HG03460 (cell line): ENCODE results near the gene TMEM214.
"Not testable (repeated sequence)": the region's sequence is repeated elsewhere in the genome, so short reads cannot be mapped to it uniquely, and the experiment has no call there.

ENCODE experiments used
- ATAC-seq: cut with Tn5 transposase; IDR thresholded peaks from one replicate; pipeline ENCODE4 v1.9.1; 2021; ENCODE audit not compliant: unreplicated experiment

TMEM214 gene

DNA sequence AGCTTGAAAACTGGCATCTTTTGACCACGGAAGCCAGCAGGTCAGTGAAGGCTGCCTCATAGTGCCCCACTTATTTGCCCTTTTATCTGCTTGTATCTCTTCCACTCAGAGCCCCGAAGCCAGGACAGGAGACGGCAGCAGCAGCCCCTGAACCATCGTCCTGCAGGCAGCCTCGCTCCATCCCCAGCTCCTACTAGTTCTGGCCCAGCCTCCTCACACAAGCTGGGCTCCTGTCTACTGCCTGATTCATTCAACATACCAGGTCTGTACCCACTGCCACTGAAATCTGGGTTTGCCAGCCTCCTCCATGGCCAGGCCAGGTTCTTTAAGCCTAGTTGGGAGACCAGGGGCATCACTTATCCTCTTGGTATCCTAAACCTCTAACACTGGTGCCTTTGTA, 34.6 kb downstream of the TMEM214 start:
- no peak for ATAC-seq

DNA sequence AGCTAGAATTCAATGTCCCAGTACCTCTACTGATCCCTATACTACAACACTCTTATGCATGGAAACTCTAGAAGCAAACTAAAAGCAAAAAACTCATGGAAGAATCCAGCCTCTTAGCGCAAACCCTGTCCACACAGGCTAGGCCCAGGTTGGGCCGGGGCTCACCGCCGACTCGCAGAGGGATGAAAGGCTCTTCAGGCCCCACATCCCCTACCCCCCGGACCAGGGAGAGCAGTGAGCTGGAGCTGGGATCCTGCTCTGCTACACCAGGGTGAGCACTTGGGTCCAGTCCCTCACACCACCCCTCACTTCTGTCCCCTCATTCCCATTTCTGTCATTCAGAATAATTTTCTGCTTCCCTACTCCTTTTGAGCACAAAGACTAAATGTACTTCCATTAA, 36.7 kb downstream of the TMEM214 start:
- ATAC-seq = no peak

DNA sequence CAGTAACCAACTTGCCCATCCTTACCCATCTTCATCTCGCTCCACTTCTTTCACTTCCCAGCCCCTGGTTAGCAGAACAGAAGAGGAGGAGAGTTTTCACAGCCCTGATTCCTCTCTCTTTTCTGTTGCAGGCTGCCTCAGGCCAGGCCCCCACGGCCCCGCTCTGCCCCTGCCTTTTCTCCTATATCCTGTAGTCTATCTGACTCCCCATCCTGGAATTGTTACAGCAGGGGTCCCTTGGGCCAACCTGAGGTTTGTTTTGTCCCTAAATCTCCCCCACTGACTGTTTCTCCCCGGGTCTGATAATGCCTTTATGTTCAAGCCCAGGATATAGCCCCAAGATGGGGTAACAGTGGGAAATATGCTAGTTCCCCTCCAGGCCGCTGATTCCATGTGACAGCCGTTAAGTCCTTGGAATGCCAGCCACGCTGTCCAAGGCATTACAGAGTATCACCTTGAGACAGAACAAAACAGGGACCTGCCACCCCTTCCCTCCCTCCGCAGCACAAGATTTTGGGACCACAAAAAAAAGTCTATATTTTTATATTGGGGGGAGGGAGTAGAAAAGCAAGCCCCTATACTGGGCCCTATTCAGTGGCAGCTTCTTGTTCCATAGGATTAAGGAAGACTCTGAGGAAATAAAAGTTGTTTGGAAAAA, 37.3 kb downstream of the TMEM214 start:
- no peak for ATAC-seq

DNA sequence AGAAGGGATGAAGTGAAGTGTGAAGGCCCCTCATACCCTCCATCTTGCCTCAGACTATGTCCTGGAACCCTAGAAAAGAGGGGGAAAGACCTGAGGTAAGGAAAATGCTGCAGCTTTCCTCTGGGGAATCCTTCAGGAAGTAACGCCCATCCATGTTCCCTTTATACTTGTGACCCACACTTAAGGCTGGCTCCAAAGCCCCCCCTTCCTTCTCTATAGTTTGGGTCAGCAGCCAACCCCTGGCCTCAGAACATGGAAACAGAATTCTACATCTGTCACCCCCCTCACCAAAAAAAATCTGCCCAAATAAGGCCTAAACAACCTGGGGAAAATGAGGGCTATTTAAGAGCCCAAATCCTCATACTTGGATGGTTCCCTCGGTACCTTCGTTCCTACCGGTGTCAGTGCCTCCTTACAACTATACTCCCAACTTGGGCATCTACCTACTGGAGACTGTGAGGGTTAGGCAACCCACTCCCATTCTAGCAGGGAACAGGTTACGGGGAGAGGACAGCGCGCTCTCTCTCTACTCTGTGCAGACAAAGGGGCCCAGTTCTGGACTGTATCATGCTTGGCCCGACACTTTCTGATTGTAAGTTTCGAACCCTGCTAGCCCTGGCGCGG, 38.0 kb downstream of the TMEM214 start:
- ATAC-seq = peak; percentile 8

DNA sequence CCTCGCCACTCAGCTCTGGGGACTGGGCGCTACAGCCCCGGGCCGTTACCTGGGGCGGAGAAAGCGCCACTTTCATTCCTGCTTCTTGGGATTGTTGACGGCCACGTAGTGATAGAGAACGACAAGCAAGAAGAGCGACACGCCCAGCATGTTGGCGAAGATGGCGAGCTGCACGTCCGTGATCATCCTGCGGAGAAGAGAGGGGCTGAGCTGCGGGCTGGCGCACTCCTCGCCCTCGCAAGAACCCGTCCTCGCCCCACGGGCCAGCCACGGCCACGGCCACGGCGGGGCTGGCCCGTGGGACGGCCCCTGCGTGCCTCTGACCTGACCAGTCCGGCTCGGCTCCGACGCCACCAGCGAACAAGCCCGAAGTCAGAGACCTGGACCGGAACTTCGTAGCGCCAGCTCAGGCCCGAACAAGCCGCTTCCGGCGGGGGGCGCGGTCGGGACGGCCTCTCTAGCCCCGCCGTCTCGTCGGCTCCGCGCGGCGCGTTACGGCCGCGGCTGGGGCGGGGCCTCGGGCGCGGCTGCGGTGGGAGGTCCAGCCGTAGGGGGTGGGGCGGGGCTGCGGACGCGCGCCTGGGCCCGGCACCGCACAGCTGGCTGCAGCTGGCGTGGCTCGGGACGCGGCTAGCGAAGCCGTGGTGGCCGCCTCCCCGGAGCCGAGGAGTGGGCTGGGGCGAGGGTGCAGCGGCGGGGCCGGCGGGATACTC, 38.7 kb downstream of the TMEM214 start, which contains the start of gene OST4:
OST4 (minus strand) TSS at position 378 of the 713 bp plus-strand sequence.
- peak; percentile 75 for ATAC-seq

DNA sequence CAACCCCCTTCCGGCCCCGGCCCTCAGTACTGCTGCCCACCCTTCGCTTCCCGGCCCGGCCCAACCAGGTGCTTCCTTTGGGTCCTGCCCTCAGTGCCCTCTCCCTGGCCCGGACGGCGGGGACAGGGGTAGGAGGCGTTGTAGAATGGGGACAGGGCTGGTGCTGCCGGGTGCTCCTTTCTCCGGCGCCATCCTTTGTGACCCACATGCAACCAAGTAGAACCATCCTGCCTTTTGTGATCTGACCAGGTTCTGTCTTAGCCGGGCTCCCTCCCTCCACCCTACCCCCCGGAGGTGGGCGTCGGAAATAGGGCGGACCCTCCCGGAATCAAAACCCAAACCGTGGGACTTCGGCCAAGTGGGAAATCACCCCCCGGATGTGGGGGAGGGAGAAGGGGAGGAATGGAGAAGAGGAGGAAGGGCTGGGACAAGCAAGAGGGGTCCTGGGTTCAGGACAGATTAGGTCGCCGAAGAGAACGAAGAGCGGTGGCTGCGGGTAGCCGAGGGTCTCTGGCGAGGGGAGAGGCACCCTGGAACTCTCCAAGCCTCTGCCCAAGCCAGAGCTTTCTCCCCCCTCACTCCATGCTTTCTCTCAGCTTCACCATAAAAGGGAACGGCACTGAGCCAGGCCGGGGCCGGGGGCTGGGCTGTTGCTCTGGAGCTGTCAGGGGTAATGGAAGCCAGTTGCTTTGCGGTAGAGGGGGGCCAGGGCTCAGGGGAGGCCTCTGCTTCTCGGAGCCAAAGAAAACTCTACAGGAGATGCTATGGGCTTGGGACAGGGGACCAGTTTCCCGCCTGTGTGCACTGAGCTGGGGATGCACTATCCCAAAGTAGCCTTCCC, 39.4 kb downstream of the TMEM214 start:
- peak; percentile 5 for ATAC-seq

DNA sequence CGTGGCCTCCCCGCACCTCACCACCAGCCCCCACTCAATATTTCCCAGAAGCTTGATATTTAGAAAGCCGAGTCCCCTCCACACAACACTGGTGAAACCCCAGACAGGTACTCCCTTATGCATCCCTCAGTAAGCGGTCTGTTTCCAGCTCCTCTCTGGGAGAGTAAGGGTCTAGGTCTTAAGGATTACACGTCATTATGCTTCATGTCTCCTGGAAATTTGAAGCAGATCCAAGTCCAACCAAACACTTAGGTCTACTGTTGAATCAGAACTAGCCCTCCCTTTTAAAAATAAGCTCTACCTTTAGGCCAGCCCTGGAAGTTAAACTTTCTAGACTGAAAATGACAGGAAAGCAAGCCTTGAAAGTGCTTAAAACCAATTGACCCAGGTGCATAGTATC, 40.2 kb downstream of the TMEM214 start:
- ATAC-seq = no peak

DNA sequence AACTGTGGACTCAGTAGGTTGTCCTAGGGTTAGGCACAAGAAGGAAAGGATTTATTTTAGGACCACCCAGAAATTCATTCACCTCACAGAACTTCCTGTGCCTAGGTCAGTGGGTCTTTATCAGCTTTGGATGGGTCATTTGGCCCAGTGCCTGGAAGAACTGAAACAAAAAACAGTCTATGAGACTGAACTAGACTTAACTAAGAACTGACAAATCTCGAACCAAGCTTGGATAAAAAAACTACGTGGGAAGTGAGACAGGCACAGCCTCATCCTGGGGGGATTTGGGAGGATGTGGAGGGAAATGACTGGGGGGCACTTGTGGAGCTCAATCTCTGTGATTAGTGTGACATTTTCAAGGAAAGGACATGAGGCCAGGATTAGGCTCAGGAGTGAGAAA, 41.0 kb downstream of the TMEM214 start:
- no peak for ATAC-seq

DNA sequence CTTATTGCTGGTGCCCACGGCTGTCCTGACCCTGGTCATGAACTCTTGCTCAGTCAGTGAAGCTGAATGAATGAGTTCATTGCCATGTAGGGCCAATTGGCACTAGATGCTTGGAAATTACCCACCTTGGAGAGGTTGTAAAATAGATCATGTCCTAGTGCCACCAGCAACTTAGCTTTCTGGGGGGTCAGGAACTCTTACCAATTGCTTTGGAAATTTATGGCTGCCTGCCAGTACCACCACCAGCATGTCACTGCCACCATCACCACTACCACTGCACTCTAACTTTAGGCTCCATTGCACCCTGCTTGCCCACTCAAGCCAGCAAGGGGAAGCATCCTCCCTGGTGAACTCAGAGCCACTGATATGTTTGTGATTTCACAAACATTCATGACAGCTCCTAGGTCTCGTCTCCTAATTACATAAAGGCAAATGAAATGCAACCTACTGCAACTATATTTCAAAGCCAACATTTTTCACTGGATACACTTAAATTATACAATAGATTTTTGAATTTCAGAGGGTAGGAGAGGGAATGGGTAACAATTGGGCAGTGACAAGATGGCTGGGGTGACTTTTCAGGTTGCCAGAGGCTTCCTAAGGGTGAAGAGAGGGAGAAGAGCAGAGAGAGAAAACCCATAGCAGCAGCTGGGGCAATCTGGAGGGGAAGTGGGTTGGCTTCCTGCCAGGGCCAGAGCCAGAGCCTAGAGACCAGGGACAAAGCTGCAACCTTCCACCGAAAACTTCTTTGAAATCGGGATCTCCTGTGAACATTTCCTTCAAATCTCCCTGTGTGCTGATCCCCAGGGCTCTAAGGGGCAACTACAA, 42.2 kb downstream of the TMEM214 start:
- ATAC-seq = no peak

DNA sequence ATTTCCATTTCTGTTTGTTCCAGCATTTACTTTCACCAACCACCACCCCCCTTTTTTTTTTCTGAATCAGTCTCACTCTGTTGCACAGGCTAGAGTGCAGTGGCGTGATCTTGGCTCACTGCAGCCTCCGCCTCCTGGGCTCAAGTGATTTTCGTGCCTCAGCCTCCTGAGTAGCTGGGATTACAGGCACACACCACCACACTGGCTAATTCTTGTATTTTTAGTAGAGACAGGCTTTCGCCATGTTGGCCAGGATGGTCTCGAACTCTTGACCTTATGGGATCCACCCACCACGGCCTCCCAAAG, 42.8 kb downstream of the TMEM214 start:
- ATAC-seq = not testable (repeated sequence)

DNA sequence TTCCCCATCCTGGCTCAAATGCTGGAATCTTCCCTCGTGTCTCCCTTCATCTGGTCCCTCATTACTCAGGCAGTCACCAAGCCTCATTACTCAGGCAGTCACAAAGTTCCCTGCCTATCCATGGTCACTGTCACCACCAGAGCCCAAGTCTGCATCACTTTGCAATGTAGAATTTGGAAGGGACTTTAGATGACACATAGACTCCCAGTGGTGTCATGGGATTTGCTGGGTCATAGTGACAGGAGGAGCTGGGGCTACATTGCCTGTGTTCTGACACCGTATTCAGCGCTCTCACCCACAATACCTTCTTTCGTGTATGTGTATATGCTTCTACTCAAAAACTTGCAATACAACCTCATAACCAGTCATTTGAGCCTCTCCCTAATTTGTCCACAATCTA, 43.6 kb downstream of the TMEM214 start:
- ATAC-seq = no peak

DNA sequence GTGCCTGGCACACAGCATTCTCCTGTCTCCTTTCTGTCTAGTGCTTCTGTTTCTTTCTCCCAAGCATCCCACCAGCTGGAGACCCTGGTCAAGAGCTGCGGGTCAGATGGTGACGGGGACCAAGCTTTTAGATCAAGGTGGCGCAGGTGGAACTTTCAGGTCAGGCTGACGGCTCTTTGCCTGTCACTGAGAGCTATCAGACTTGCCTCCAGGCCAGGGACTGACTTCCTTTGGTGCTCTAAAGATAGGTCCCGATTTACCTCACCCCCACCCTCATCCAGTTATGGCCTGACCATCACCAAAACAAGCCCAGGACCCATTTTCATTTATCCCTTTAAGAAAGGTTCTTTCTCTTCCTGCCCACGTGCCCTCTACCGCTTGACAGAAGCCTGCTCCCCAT, 44.5 kb downstream of the TMEM214 start:
- no peak for ATAC-seq

DNA sequence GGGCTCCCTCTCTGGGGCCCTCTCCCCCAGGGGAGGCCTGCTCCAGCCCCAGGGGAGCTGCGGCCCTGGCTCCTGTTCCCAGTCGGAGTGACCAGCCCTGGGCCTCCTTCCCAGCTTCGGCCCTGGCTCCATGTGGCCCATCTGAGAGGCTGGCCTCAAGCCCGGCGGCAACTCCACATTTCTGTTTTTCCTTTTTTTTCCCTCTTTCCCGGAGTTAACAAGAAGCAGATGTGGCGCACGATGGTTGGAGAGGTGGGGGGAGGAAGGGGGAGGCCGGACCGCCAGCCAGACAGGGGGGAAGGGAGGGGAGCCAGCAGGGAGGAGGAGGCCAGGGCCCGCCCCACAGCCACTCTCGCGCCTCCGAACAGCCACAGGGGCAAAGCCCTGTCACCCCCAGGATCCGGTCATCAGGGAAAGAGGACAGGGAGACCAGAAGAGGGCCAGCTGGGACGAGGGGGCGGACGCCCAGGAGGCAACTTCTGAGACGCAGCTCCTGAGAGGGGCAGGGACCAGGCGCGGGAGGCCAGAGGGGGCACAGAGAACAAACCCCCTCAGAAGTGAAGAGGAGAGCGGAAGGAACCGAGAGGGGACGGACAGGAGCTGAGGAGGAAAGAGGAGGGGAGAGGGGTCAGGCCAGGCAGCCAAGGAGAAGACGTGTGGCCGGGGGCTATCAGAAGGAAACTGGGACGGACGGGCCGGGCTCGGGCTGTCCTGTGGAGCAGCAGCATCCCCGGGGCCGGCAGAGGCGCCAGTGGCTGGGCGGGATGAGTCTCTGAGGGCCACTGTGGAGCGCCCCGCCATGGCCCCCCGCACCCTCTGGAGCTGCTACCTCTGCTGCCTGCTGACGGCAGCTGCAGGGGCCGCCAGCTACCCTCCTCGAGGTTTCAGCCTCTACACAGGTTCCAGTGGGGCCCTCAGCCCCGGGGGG, 45.8 kb downstream of the TMEM214 start, which contains the start of gene EMILIN1:
EMILIN1 (plus strand) TSS at position 349 of the 928 bp plus-strand sequence; CDS start at position 800, 451 bp downstream.
- no peak for ATAC-seq

DNA sequence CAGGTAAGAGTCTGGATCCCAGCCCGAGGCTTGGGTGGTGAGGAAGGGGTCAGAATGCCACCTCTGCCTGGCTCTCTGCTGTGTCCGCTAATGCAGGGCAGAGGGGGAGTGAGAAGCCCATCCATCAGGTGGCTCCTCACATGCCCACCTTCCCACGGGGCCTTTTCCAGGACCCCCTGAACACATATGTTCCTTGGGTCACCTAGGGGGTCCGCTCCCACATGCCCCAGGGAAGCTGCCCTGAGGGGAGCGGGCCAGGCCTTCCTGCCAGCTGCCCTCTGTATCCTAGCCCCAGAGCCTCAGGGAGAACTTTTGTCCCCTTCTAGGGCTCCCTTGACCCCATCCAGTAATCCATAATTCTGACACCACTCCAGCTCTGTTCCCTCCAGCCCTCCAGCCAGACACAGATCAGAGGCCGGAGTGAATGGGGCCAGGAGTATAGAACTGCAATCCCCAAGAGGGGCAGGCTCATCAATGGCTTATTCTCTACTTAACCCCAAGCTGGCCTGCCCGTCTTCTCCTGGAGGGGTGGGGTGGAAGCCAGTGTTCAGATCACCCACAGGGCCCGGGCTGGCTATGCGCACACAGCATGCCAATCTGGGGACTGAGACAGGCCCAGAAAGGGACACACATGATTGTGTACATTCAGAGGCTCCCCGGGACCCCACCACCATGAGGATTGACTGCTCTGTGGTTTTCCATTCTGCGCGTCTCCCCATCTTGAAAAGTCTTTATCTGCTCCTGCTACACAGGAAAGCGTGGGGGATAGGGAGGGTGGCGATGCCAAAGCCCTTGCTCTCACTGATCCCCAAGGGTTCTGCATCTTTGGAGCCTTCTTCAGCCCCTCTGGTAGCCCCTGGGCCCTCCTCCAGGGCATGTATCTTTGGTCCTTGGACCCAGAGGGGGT, 46.7 kb downstream of the TMEM214 start:
- no peak for ATAC-seq

DNA sequence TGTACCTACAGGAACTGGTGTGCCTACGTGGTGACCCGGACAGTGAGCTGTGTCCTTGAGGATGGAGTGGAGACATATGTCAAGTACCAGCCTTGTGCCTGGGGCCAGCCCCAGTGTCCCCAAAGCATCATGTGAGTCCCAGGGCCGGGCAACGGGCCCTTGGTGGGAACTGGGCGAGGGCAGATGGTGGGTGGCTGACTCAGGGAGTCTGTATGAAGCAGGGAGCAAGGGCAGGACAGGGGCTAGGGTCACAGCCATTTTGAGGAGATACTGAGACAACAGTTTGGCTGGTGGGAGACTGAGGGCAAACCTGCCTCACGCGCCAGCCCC, 47.3 kb downstream of the TMEM214 start:
- ATAC-seq = no peak

DNA sequence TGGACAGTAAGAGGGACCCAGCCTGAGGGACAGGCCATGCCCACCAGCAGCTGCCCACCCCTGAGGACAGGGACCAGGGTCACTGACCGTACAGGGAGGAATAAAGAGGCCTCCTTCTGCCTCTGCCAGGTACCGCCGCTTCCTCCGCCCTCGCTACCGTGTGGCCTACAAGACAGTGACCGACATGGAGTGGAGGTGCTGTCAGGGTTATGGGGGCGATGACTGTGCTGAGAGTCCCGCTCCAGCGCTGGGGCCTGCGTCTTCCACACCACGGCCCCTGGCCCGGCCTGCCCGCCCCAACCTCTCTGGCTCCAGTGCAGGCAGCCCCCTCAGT, 47.8 kb downstream of the TMEM214 start:
- no peak for ATAC-seq

DNA sequence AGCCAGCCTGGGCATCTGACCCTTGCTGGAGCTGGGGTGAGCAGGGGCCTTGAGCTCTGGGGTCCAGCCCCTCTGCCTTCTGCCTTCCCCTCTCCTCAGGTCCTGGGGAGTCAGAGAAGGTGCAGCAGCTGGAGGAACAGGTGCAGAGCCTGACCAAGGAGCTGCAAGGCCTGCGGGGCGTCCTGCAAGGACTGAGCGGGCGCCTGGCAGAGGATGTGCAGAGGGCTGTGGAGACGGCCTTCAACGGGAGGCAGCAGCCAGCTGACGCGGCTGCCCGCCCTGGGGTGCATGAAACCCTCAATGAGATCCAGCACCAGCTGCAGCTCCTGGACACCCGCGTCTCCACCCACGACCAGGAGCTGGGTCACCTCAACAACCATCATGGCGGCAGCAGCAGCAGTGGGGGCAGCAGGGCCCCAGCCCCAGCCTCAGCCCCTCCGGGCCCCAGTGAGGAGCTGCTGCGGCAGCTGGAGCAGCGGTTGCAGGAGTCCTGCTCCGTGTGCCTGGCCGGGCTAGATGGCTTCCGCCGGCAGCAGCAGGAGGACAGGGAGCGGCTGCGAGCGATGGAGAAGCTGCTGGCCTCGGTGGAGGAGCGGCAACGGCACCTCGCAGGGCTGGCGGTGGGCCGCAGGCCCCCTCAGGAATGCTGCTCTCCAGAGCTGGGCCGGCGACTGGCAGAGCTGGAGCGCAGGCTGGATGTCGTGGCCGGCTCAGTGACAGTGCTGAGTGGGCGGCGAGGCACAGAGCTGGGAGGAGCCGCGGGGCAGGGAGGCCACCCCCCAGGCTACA, 49.4 kb downstream of the TMEM214 start:
- no peak for ATAC-seq
